NB4 (cell line): ENCODE data around the gene RPS6KA2.
A peak's percentile ranks its signal among the peaks of the same experiment; 100 is the strongest.

Experiments
- DNase-seq: peaks from one replicate; pipeline ENCODE4 v3.0.0; 2010; ENCODE audit warnings: low read depth
- H3K4me3 ChIP-seq: one replicate; pipeline ENCODE4 v1.5.1; 2011; ENCODE audit warnings: mild to moderate bottlenecking, low read depth, low read length, moderate library complexity
- MYC ChIP-seq: IDR thresholded peaks from 2 replicates; pipeline ENCODE4 v1.6.1; 2011; ENCODE audit warnings: low read depth, low read length
- POLR2A ChIP-seq: IDR thresholded peaks from 2 replicates; pipeline ENCODE4 v1.6.1; 2011; ENCODE audit warnings: mild to moderate bottlenecking; ENCODE audit not compliant: insufficient read length; ENCODE audit errors: extremely low read depth
- TF ChIP-seq, protein P1 (sequence below): IDR thresholded peaks from 2 replicates; pipeline ENCODE4 v1.6.1; 2011; ENCODE audit warnings: low read depth, low read length
- TF ChIP-seq, protein P2 (sequence below): IDR thresholded peaks from one replicate; pipeline ENCODE4 v1.5.1; 2012; ENCODE audit warnings: low read depth, low read length

Gene RPS6KA2

DNA sequence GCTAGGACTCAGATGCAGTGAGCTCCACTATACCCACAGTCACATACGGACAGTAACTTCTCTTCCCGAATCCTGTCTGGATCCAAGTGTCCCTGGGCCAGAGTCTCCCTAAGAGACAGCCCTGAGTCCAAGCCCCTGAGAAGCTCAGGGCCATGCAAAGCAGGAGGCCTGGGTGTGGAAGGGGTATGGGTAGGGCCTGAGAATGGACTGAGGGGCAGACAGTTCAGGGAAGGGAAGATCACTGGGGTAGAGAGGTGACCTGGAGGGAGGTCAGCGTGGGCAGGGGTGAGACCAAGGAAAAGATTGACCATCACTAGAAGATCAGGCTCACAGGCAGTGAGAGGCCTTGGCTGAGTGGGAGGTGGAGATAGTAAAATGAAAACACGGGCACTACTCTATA, 8.8 kb downstream of the RPS6KA2 start:
- TF ChIP-seq, protein P1, sequence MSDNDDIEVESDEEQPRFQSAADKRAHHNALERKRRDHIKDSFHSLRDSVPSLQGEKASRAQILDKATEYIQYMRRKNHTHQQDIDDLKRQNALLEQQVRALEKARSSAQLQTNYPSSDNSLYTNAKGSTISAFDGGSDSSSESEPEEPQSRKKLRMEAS = no peak
- no peak for TF ChIP-seq POLR2A
- TF ChIP-seq MYC = no peak
- TF ChIP-seq, protein P2, sequence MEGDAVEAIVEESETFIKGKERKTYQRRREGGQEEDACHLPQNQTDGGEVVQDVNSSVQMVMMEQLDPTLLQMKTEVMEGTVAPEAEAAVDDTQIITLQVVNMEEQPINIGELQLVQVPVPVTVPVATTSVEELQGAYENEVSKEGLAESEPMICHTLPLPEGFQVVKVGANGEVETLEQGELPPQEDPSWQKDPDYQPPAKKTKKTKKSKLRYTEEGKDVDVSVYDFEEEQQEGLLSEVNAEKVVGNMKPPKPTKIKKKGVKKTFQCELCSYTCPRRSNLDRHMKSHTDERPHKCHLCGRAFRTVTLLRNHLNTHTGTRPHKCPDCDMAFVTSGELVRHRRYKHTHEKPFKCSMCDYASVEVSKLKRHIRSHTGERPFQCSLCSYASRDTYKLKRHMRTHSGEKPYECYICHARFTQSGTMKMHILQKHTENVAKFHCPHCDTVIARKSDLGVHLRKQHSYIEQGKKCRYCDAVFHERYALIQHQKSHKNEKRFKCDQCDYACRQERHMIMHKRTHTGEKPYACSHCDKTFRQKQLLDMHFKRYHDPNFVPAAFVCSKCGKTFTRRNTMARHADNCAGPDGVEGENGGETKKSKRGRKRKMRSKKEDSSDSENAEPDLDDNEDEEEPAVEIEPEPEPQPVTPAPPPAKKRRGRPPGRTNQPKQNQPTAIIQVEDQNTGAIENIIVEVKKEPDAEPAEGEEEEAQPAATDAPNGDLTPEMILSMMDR = no peak
- no peak for DNase-seq
- no peak overlapping the region for H3K4me3 ChIP-seq

GRCh38 chr6:166617359-166617758, 9.7 kb downstream of the RPS6KA2 start:
- DNase-seq = no peak
- H3K4me3 ChIP-seq = no peak overlapping the region
- TF ChIP-seq POLR2A (no peak), MYC (no peak)
- TF ChIP-seq, protein P1 = no peak
- TF ChIP-seq, protein P2 = no peak

DNA sequence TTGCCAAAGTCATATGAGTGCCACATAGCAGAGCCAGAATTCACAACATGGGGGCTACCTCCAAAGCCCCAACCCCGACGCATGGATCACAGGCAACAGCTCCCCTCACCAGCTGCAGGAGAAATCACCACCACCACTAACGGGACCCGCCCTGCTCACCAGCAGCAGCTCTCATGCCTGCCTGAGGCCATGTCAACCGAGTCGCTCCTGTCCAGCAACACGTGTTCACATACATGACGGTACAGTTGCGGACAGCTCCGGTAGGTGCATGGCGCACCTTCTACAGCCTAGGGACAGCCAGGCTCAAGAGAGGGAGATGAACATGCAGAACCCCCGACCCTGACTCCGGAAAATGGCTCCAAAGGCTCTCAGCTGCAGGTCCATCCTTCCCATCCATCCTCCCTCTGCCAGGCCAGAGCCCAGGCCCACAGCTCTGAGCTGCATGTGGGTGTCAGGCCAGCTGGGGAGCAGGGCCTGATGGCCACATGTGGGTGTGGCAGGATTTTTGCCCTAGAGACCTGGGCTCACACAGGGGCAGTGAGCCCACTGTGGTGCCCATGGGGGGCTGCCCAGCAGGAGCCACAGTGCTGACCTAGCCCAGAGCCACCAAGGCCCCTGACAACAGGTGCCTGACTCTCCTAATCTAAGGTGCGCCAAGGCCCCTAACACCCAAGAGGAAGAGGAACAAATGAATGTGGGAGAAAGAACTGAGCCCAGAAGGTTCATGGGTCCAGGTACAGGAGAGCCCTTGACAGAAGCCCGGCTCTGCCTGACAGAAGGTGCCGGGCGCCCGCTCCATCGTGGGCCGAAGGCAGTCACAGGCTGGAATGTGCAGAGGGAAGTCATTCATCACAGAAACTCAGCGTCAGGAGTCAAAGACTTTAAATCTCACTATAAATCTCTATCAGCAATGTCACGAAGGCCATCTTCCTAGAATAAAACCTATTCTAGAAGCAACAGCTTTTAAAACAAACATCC, 10.5 kb downstream of the RPS6KA2 start:
- no peak overlapping the region for H3K4me3 ChIP-seq
- TF ChIP-seq, protein P1 = no peak
- TF ChIP-seq MYC (no peak), POLR2A (no peak)

DNA sequence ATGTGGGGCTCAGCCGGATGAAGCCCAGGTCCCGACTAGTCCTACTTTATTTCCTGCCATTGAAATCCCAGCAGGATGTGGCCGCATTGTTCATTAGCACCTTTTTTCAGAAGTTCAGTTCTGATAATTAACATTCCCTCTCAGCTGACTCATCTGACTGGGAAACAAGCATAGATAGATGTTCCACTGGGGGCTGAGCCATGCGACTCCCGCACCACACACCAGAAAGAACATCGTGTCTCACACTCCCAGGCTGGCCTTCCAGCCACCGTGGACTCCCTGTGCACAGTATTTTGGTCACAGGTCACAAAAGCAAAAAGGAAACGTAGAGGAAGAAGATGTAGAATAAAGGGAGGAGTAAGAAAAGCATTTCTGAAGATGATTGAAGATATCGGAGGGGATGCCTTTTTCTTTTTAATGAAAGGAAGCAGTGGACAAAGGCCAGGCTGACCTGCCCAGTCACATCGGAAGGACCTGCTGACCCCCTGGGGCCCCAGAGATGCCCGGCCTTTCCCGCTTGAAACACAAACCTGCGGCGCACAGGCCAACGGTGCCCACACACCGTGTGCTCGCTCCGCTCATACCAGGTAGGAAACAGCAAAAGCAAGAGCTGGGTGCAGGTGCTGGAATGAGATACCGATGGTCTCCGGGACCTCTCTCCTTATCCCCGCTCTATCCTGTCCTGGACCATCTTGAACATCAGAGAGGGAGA, 11.8 kb downstream of the RPS6KA2 start:
- TF ChIP-seq POLR2A = no peak
- no peak for TF ChIP-seq MYC
- TF ChIP-seq, protein P1 = no peak
- TF ChIP-seq, protein P2 = no peak
- DNase-seq = no peak
- H3K4me3 ChIP-seq = no peak overlapping the region

More for the DNA sequence above, 10.5 kb downstream of the RPS6KA2 start:
- no peak for DNase-seq

DNA sequence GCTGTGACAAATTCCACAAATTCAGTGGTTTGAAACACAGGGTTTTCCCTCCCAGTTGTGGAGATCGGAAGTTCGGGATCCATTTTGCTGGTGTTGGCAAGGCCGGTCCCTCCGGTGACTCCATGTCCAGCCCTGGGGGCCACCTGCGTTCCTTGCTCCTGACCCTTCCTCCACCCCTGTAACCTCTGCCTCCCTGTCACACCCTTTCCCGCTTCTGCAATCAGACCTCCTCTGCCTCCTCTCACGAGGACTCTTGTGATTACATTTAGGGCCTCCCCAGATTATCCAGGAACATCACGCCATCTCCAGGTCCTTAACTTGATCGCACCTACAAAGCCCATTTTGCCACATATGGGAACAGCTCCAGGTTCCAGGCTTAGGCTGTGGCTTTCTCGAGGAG, 12.5 kb downstream of the RPS6KA2 start:
- H3K4me3 ChIP-seq = no peak overlapping the region
- peak; percentile 27 for DNase-seq
- TF ChIP-seq, protein P2 = no peak

GRCh38 chr6:166614171-166614583, 12.9 kb downstream of the RPS6KA2 start:
- TF ChIP-seq, protein P1 = no peak
- no peak for TF ChIP-seq POLR2A
- TF ChIP-seq, protein P2 = no peak
- no peak for TF ChIP-seq MYC
- no peak for DNase-seq
- no peak overlapping the region for H3K4me3 ChIP-seq
